Liver (tissue), 9 donors: ENCODE measurements around the gene CRK. TPM values are rescaled to one million over a fixed set of nuclear protein-coding genes. Genes with fewer than 3 reads are reported as not detected.

ENCODE experiments used
- DNase-seq: peaks from one replicate; pipeline ENCODE4 v3.0.0-alpha.2; 2017; ENCODE audit warnings: low spot score
- H3K27ac ChIP-seq, 2 donors: one replicate each; pipeline ENCODE4 v1.7.0; 2013; ENCODE audit warnings: inconsistent platforms in 2 of 2, low read length in 2 of 2, control low read depth in 1 of 2, low read depth in 1 of 2, mild to moderate bottlenecking in 1 of 2
- H3K27me3 ChIP-seq, 4 donors: one replicate each; pipeline versions ENCODE4 v1.6.1 to v1.7.0; 2013; ENCODE audit warnings: low read length in 3 of 4, inconsistent platforms in 1 of 4, mild to moderate bottlenecking in 1 of 4, moderate library complexity in 1 of 4; ENCODE audit not compliant: control insufficient read depth in 4 of 4, insufficient read depth in 4 of 4
- H3K36me3 ChIP-seq, 4 donors: one replicate each; pipeline versions ENCODE4 v1.6.1 to v1.7.0; 2013; ENCODE audit warnings: low read length in 3 of 4, mild to moderate bottlenecking in 3 of 4, low read depth in 1 of 4, moderate library complexity in 1 of 4; ENCODE audit not compliant: control insufficient read depth in 4 of 4, insufficient read depth in 3 of 4
- H3K4me1 ChIP-seq, 4 donors: one replicate each; pipeline versions ENCODE4 v1.6.1 to v1.7.0; 2013; ENCODE audit warnings: low read length in 3 of 4, mild to moderate bottlenecking in 3 of 4, moderate library complexity in 1 of 4; ENCODE audit not compliant: control insufficient read depth in 4 of 4, insufficient read depth in 4 of 4
- H3K4me3 ChIP-seq, 3 donors: one replicate each; pipeline versions ENCODE4 v1.6.1 to v1.7.0; 2013; ENCODE audit warnings: low read length in 3 of 3, control low read depth in 1 of 3, low read depth in 1 of 3, mild to moderate bottlenecking in 1 of 3
- H3K9ac ChIP-seq, 2 donors: one replicate each; pipeline ENCODE4 v1.7.0; 2013; ENCODE audit warnings: low read length in 2 of 2, mild to moderate bottlenecking in 2 of 2, moderate library complexity in 2 of 2, control low read depth in 1 of 2, low read depth in 1 of 2
- H3K9me3 ChIP-seq, 4 donors: one replicate each; pipeline versions ENCODE4 v1.6.1 to v1.7.0; 2013; ENCODE audit warnings: low read length in 3 of 4; ENCODE audit not compliant: control insufficient read depth in 4 of 4
- CTCF ChIP-seq: fragments of 150-350 bp; IDR thresholded peaks from 2 replicates; pipeline ENCODE4 v1.5.1; 2017; ENCODE audit warnings: improper control_type of control experiment, low read depth, low read length; ENCODE audit not compliant: missing input control
- EGR1 ChIP-seq, 2 donors: IDR thresholded peaks; 2 replicates each; pipeline ENCODE4 v1.6.1; 2016 to 2018; ENCODE audit warnings: antibody characterized with exemption in 2 of 2, low read depth in 2 of 2
- FOXA1 ChIP-seq: IDR thresholded peaks from 2 replicates; pipeline ENCODE4 v1.6.1; 2016; ENCODE audit warnings: antibody characterized with exemption
- FOXA2 ChIP-seq: IDR thresholded peaks from 2 replicates; pipeline ENCODE4 v1.6.1; 2016; ENCODE audit warnings: antibody characterized with exemption
- GABPA ChIP-seq, 2 donors: IDR thresholded peaks in 1 of 2; conservative IDR thresholded peaks in 1 of 2; 2 replicates each; pipeline ENCODE4 v1.6.1; 2016; ENCODE audit warnings: antibody characterized with exemption in 2 of 2, mild to moderate bottlenecking in 1 of 2, moderate library complexity in 1 of 2
- HNF4A ChIP-seq, 2 donors: conservative IDR thresholded peaks; 2 replicates each; pipeline ENCODE4 v1.6.1; 2016; ENCODE audit warnings: antibody characterized with exemption in 2 of 2, mild to moderate bottlenecking in 2 of 2
- HNF4G ChIP-seq: IDR thresholded peaks from 2 replicates; pipeline ENCODE4 v1.6.1; 2016; ENCODE audit warnings: antibody characterized with exemption
- JUND ChIP-seq, 2 donors: IDR thresholded peaks; 2 replicates each; pipeline ENCODE4 v1.6.1; 2016; ENCODE audit warnings: antibody characterized with exemption in 2 of 2
- NR2F2 ChIP-seq: IDR thresholded peaks from 2 replicates; pipeline ENCODE4 v1.6.1; 2016; ENCODE audit warnings: antibody characterized with exemption
- RAD21 ChIP-seq, 2 donors: IDR thresholded peaks; 2 replicates each; pipeline ENCODE4 v1.6.1; 2016; ENCODE audit warnings: antibody characterized with exemption in 2 of 2, mild to moderate bottlenecking in 2 of 2
- REST ChIP-seq: IDR thresholded peaks from 2 replicates; pipeline ENCODE4 v1.6.1; 2016; ENCODE audit warnings: antibody characterized with exemption, mild to moderate bottlenecking
- RXRA ChIP-seq, 2 donors: IDR thresholded peaks; 2 replicates each; pipeline ENCODE4 v1.6.1; 2017 to 2018; ENCODE audit warnings: antibody characterized with exemption in 2 of 2, mild to moderate bottlenecking in 1 of 2
- SP1 ChIP-seq: IDR thresholded peaks from 2 replicates; pipeline ENCODE4 v1.6.1; 2018; ENCODE audit warnings: antibody characterized with exemption, mild to moderate bottlenecking
- TAF1 ChIP-seq: conservative IDR thresholded peaks from 2 replicates; pipeline ENCODE4 v1.6.1; 2016; ENCODE audit warnings: antibody characterized with exemption, mild to moderate bottlenecking
- YY1 ChIP-seq: IDR thresholded peaks from 2 replicates; pipeline ENCODE4 v1.6.1; 2016; ENCODE audit warnings: antibody characterized with exemption, mild to moderate bottlenecking
- ZBTB33 ChIP-seq: IDR thresholded peaks from 2 replicates; pipeline ENCODE4 v1.6.1; 2016; ENCODE audit warnings: antibody characterized with exemption
- WGBS: extraction: QIAGEN DNeasy Blood & Tissue Kit; methylation state at CpG from one replicate; pipeline ENCODE4 v1.1.7; 2013; 5-methylcytosine and 5-hydroxymethylcytosine counted together
- polyA plus RNA-seq, 2 donors: library from polyadenylated mRNA; stranded (reverse) in 1 of 2; unstranded in 1 of 2; fragments of 200-250 nt in 1 of 2; fragments of >200 nt in 1 of 2; fragmentation: Nextera tagmentation in 1 of 2; extraction: Ambion mirVana in 1 of 2; gene quantifications; one replicate each; pipeline versions ENCODE4 v1.2.1 to v1.2.3, GENCODE V29; 2013 to 2015
- total RNA-seq, 2 donors: library from RNA; depleted of rRNA; stranded (reverse); fragments of >200 nt; gene quantifications; one replicate each; pipeline ENCODE4 v1.2.3, GENCODE V29; 2014
- TF ChIP-seq, protein P1 (sequence below): IDR thresholded peaks from 2 replicates; pipeline ENCODE4 v1.6.1; 2016; ENCODE audit warnings: antibody characterized with exemption
- TF ChIP-seq, protein P2 (sequence below): IDR thresholded peaks from 2 replicates; pipeline ENCODE4 v1.6.1; 2016; ENCODE audit warnings: antibody characterized with exemption
- donor health status: healthy.
- donor health status: healthy.
- donor health status: healthy.
- donor health status: healthy.
- donor health status: healthy.

Gene CRK
- total RNA-seq (10 to 100 TPM; 35.9 to 69.9 TPM), polyA plus RNA-seq (10 to 100 TPM; 29.5 to 33.7 TPM)

GRCh38 chr17:1455797-1456599 lies at the start of gene CRK:
Gene CRK (minus strand): TSS chr17:1456232. CDS start chr17:1456117, 115 bp downstream.
- WGBS = under 1% methylated on average over 93 of the region's 93 CpGs
- peaks cover 8 to 39% (median 26%) of the 10 kb centered on the region in 4 donors for H3K4me1 ChIP-seq

More at GRCh38 chr17:1455797-1456599, at the start of gene CRK:
- H3K4me3 ChIP-seq = peak within 1 kb of the TSS; percentile 81 to 84 (median 84)
- peak within 1 kb of the TSS; percentile 99 to 100 for H3K27ac ChIP-seq
- DNase-seq = peak; percentile 98
- TF ChIP-seq HNF4G (no peak), EGR1 (IDR thresholded peaks at IDR 0.05; ENCODE audit: low read depth in 2 of 2) (peak in 1 of 2 donors; percentile 66), NR2F2 (no peak), GABPA (IDR thresholded peaks at IDR 0.05 in 1 of 2, conservative IDR thresholded peaks at IDR 0.05 in 1 of 2) (peak; percentile 49 to 88), FOXA2 (no peak), ZBTB33 (no peak), JUND (IDR thresholded peaks at IDR 0.05) (no peak), REST (peak; percentile 12), SP1 (no peak), FOXA1 (no peak), TAF1 (peak; percentile 33), RXRA (IDR thresholded peaks at IDR 0.05) (no peak), YY1 (peak; percentile 98), HNF4A (conservative IDR thresholded peaks at IDR 0.05) (no peak), RAD21 (IDR thresholded peaks at IDR 0.05) (no peak), CTCF (no peak)
- TF ChIP-seq, protein P1, sequence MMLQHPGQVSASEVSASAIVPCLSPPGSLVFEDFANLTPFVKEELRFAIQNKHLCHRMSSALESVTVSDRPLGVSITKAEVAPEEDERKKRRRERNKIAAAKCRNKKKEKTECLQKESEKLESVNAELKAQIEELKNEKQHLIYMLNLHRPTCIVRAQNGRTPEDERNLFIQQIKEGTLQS = no peak
- TF ChIP-seq, protein P2, sequence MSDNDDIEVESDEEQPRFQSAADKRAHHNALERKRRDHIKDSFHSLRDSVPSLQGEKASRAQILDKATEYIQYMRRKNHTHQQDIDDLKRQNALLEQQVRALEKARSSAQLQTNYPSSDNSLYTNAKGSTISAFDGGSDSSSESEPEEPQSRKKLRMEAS = no peak
- H3K9ac ChIP-seq = peak within 1 kb of the TSS; percentile 82 to 89
- H3K27me3 ChIP-seq = no peaks in the 10 kb centered on the region
- H3K9me3 ChIP-seq = no peaks in the 10 kb centered on the region
- peaks cover 0 to 2% (median 0%) of the 10 kb centered on the region in 4 donors for H3K36me3 ChIP-seq
